Measurements from ENCODE around the gene RIPOR3. TPM values are rescaled to one million over a fixed set of nuclear protein-coding genes. Genes with fewer than 3 reads are reported as not detected.
"Not testable (repeated sequence)": the region's sequence is repeated elsewhere in the genome, so short reads cannot be mapped to it uniquely, and the experiment has no call there.

The RIPOR3 gene
- total RNA-seq, 1 experiment from 2014 or later = 1.1 TPM

DNA sequence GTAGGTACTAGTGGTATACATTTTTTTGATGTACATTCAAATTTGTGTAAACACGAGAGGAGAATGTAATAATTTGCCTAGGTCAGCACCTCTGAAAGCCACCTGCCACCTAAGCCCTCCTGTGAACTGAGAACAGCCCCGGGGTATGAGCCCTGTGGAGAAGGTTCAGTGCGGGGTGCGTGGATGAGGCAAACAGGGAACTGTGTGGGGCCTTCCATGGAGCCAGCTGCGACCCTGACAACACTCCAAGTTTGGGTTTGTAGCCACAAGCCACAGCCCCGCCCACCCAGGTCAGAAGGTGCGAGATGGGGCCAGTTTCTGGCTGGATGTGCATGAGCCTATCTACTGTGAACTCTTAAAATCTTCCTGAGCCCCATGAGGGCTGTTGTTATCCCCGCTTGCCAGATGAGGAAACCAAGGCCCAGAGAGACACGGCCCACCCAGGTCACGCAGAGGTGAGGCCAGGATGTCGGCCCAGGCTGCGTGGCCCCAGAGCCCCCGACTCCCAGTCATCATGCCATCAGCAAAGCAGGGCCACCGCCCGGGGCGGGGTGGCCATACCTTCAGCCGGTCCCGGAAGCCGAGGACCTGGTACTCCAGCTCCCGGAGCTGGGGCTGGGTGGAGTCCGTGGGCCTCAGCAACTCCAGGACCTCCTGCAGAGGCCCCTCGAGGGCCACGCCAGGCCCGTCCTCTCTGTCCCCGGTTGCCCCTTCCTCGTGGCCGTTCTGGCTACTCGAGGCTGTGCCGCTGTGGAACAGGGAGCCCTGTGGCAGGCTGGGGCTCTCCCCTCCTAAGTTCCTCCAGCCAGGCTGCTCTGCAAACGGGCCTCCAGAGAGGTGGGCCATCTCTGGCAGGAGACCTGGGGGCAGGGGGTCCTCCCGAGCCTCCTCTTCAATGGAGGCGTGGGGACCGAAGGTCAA is 89.6 kb downstream of the RIPOR3 start:
- no peak overlapping the region for H3K4me3 ChIP-seq (ENCODE audit: insufficient read depth, low read depth, low read length)
- no peaks in the 10 kb centered on the region for H3K36me3 ChIP-seq (replicated peaks; ENCODE audit: control insufficient read depth, insufficient read depth, low read length)
- DNase-seq = peak; percentile 66
- no peaks in the 10 kb centered on the region for H3K27me3 ChIP-seq (ENCODE audit: control insufficient read depth, insufficient read depth, low read length)

DNA sequence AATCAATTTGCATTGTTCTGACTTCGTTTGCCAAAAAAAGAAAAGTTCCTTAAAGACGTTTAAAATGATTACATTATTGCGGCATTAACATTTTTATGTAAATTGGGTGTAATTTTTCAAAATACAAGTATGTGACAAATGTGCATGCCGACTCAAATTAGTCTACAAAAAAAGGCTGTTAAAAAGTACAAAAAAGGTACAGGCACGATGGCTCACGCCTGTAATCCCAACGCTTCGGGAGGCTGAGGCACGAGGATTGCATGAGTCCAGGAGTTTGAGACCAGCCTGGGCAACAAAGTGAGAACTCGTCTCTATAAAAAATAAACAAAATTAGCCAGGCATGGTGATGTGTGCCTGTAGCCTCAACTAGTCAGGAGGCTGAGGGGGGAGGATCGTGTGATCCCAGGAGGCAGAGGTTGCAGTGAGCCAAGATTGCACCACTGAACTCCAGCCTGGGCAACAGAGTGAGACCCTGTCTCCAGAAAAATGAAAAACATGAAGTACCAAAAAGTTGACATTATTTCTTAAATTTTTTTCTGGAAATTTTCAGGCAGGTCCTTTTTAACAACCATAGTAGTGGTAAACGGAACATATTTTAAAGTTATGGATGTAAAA is 91.0 kb downstream of the RIPOR3 start:
- no peak for DNase-seq
- H3K4me3 ChIP-seq (ENCODE audit: insufficient read depth, low read depth, low read length) = no peak overlapping the region
- H3K36me3 ChIP-seq (replicated peaks; ENCODE audit: control insufficient read depth, insufficient read depth, low read length) = no peaks in the 10 kb centered on the region

DNA sequence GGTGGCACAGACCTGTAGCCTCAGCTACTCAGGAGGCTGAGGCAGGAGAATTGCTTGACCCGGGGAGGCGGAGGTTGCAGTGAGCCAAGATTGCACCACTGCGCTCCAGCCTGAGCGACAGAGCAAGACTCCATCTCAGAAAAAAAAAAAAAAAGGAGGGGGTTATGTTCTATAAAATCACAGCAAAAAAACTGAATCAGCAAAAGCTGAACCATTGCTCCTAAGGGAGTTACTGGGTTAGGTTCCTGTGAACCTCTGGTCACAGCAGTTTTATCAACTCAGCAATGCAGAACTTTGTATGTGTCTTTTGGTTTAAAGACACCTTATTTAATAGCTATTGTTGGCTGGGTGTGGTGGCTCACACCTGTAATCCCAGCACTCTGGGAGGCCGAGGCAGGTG is 92.6 kb downstream of the RIPOR3 start:
- DNase-seq; H3K36me3 ChIP-seq (replicated peaks; ENCODE audit: control insufficient read depth, insufficient read depth, low read length); H3K27me3 ChIP-seq (ENCODE audit: control insufficient read depth, insufficient read depth, low read length); H3K4me3 ChIP-seq (ENCODE audit: insufficient read depth, low read depth, low read length): not testable (repeated sequence)

More for the DNA sequence above, 91.0 kb downstream of the RIPOR3 start:
- H3K27me3 ChIP-seq (ENCODE audit: control insufficient read depth, insufficient read depth, low read length) = no peaks in the 10 kb centered on the region

DNA sequence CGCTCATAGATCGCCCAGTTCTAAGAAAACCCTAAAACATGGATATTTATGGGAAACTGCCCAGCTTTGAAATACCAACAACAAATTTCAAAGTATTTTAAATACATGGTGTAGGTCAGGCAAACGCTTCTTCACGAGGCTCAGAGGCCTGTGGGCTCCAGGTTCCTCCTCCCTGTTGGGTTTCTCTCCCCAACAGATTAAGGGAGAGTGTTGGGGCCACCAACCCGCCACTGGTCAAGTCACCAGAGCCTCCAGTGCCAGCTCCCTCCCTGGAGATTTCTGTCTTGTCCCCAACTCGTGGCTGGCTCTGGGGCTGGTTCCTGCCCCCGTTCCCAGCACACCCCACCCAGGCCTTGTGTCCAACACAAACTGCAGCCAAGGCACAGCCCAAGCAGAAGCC is 93.3 kb downstream of the RIPOR3 start:
- Histone ChIP-seq H3K4me3 (ENCODE audit: insufficient read depth, low read depth, low read length) (no peak overlapping the region), H3K36me3 (replicated peaks; ENCODE audit: control insufficient read depth, insufficient read depth, low read length) (no peaks in the 10 kb centered on the region), H3K27me3 (ENCODE audit: control insufficient read depth, insufficient read depth, low read length) (no peaks in the 10 kb centered on the region)
- DNase-seq = no peak

DNA sequence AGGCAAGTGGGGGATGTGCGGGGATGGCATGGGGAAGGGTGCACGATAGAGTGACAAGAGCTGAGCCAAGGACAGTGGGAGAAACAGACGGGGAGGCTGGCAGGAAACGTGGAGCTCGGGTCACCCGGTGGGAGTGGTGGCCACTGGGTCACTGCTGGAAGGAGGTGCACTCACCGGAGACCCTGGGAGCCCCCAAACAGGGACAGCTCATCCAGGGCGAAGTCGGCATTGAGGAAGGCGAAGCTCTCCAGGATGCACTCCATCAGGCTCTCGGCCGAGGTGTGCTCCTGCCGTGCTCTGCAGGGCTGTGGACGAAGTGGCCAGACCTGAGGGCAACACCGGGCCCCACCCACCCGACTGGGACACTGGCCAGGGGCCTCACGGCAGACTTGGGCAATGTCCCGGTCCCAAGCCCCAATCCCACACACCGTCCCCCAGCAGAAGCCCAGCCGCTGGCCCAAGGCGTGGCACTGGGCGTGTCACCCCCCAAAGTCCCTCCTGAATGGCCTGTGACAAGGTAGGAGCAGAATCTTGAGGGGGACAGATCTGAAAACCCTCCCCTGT is 93.9 kb downstream of the RIPOR3 start:
- Histone ChIP-seq H3K27me3 (ENCODE audit: control insufficient read depth, insufficient read depth, low read length) (no peaks in the 10 kb centered on the region), H3K36me3 (replicated peaks; ENCODE audit: control insufficient read depth, insufficient read depth, low read length) (no peaks in the 10 kb centered on the region), H3K4me3 (ENCODE audit: insufficient read depth, low read depth, low read length) (no peak overlapping the region)
- no peak for DNase-seq

DNA sequence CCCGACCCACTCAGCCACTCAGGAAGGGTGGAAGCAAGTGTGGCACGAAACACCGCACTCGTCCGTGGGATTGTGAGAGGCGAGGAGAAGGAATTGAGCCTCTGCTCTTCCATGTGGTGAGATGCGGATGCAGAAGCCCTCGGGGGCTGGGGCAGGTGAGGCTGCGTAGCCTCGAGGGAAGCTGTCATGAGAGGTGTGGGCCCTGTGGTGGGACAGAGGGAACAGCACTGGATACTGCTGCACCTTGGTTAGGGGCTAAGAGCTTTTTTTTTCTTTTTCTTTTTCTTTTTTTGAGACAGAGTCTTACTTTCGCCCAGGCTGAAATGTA is 94.7 kb downstream of the RIPOR3 start:
- peak; percentile 46 for DNase-seq
- H3K27me3 ChIP-seq (ENCODE audit: control insufficient read depth, insufficient read depth, low read length) = no peaks in the 10 kb centered on the region

DNA sequence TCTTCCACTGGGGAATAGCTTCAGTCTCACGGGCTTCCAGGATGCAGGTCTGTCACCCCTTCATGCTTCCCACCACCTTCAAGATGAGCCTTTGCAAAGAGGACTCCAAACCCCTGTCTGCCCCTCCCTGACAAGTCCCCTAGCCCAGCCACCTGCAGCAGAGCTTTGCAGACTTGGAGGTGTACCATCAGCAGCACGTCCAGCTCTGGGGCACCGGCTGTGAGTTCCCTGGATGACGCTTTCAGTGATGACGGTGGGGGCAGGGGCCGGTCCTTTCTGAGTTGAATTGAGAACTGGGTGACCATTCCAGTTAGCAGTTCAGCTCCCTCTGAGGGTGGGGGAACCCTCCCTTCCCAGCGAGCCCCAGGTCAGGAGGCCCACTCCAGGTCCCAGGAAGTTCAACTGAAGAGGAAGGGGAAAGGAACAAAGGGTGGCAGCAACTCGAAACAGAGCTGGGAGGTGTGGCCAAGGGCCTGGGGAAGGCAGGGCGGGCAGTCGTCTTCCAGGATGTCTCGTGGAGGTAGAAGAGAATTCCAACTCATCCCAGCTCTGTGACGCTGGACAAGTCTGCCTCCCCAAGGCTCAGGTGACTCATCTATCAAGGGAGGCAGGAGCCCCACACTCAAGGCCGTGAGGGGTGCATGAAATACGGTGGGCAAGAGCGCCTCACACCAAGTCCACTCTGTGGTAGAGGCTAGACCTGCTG is 95.2 kb downstream of the RIPOR3 start:
- Histone ChIP-seq H3K27me3 (ENCODE audit: control insufficient read depth, insufficient read depth, low read length) (no peaks in the 10 kb centered on the region), H3K36me3 (replicated peaks; ENCODE audit: control insufficient read depth, insufficient read depth, low read length) (peaks cover 2% of the 10 kb centered on the region; the same call in 1 of the 2 replicates), H3K4me3 (ENCODE audit: insufficient read depth, low read depth, low read length) (no peak overlapping the region)
- peak; percentile 67 for DNase-seq

More for the DNA sequence above, 94.7 kb downstream of the RIPOR3 start:
- no peak overlapping the region for H3K4me3 ChIP-seq (ENCODE audit: insufficient read depth, low read depth, low read length)
- peaks cover 2% of the 10 kb centered on the region; the same call in 1 of the 2 replicates for H3K36me3 ChIP-seq (replicated peaks; ENCODE audit: control insufficient read depth, insufficient read depth, low read length)

DNA sequence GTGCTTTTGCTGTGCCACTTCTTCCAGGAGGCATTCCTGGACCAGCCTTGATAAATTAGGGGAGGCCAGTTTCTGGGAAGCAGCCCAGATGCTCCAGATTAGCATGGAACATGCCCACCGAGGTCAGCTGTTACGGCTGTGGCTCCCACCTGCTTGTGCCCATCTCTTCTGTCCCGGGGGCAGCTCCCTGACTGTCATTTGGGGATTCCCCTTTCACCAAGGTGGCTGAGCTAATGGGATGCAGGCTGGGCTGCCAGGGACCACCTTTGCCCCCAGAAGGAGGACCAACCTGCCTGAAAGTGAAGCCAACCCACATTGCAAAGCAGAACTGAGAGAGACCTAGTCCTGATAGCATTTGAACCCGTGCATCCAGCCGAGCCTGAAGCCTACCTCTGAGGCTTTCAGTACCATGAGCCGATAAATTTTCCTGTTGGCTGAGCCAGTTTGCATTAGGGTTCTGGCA is 95.9 kb downstream of the RIPOR3 start:
- Histone ChIP-seq H3K36me3 (replicated peaks; ENCODE audit: control insufficient read depth, insufficient read depth, low read length) (peaks cover 2% of the 10 kb centered on the region; the same call in 1 of the 2 replicates), H3K27me3 (ENCODE audit: control insufficient read depth, insufficient read depth, low read length) (no peaks in the 10 kb centered on the region)
- peak; percentile 44 for DNase-seq

DNA sequence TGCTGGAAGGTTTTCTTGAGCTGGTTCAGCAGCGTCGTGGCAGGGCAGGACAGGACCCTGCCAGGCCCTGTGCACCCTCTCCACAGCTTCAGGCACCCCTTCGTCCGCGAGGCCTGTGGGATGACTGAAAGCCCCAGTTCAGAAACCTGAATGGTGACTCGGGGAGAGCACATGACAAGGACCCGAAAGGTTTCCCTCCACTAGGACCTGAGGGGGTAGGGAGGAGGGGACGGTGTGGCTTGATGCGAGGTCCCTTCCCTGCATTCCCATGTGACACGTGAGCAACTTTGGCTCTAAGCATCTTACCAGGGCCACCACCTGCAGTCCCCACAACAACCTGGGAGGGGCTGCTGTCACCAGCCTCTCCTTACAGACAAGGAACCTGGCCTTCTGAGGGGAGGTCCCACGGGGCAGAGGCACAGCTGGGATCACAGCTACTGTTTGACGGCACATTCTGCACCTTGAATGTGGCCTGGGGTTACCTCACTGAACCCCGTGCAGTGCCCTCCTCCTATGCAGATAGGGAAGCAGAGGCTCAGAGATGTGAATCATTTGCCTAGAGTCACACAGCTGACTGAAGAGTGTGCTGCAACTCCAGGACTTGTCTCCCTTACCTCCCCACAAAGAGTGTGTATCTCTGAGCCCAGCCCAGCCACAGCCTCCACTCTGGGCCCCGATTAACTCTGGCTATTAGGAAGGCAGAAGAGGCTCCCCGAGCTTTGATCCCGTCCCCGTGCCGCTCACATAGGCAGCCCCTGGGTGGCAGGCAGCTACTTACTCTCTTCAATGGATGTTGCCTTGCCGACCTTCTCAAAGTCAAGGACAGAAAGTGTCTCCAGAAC is 96.5 kb downstream of the RIPOR3 start:
- DNase-seq = peak; percentile 76
- Histone ChIP-seq H3K36me3 (replicated peaks; ENCODE audit: control insufficient read depth, insufficient read depth, low read length) (peaks cover 2% of the 10 kb centered on the region; the same call in 1 of the 2 replicates), H3K27me3 (ENCODE audit: control insufficient read depth, insufficient read depth, low read length) (no peaks in the 10 kb centered on the region), H3K4me3 (ENCODE audit: insufficient read depth, low read depth, low read length) (no peak overlapping the region)

More for the DNA sequence above, 95.9 kb downstream of the RIPOR3 start:
- no peak overlapping the region for H3K4me3 ChIP-seq (ENCODE audit: insufficient read depth, low read depth, low read length)

DNA sequence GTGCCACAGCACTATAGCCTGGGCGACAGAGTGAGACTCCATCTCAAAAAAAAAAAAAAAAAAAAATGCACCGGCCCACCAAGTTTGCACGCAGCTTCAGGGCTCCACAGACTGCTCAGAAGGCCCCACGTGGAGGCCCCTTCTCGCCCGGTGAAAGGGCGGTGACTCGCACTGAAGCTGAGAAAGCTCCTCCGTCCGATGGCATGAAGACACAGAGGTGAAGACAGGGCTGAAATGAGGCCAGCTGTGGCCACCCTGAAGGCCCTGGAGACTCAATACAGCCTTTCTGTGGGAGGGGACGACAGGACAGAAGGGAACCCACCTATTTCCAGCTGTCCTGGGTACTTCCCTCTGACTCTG is 97.1 kb downstream of the RIPOR3 start:
- no peaks in the 10 kb centered on the region for H3K27me3 ChIP-seq (ENCODE audit: control insufficient read depth, insufficient read depth, low read length)
- peaks cover 2% of the 10 kb centered on the region; the same call in 1 of the 2 replicates for H3K36me3 ChIP-seq (replicated peaks; ENCODE audit: control insufficient read depth, insufficient read depth, low read length)
- peak; percentile 52 for DNase-seq
- no peak overlapping the region for H3K4me3 ChIP-seq (ENCODE audit: insufficient read depth, low read depth, low read length)

DNA sequence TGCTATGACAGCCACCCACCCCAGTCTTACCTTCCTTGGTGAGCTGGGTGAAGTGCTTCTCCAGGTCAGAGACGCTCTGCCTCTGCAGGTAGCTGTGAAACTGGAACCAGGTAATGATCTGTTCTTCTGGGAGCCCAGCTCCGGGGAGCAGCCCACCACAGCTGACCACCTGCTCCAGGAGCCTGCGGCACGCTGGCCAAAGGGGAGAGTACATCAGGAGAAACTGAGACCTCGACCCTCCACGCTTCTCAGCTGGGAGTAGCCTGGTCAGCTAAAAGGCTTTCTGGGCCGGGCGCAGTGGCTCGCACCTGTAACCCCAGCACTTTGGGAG is 98.4 kb downstream of the RIPOR3 start:
- Histone ChIP-seq H3K4me3 (ENCODE audit: insufficient read depth, low read depth, low read length) (no peak overlapping the region), H3K27me3 (ENCODE audit: control insufficient read depth, insufficient read depth, low read length) (no peaks in the 10 kb centered on the region), H3K36me3 (replicated peaks; ENCODE audit: control insufficient read depth, insufficient read depth, low read length) (peaks cover 2% of the 10 kb centered on the region)
- peak; percentile 42 for DNase-seq

DNA sequence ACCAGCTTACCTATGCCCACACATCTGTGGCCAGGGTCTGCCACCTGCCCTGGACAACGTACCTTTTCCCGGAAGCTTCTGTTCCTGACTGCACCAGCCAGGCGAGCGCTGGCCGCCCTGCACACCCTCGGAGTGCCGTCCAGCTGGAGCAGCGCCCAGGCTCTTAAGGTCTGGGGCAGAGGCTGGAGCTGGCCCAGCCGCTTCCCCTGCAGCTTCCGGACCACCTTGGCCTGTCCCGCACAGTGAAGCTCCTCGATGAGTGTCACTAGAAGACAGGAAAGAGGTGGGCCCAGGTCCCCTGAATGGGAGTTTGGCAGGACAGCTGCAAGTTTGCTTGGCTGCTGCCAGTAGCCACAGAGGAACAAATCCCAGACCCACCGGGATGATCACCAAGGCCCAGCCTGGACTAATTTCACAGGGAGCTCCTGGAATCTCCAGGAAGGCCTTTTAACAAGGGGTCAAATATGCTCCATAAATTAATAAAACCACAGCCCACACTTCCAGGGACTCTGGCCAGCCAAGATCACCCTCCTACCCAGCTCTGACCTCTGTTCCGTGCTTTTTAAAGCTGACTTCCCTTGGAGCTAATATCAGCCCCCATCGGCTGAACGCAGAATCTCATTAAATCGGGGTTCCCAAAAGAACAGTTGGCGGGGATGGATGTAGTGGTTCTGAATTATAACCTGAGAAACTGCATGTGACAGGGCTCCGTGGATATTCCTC is 98.9 kb downstream of the RIPOR3 start:
- DNase-seq = peak; percentile 48

DNA sequence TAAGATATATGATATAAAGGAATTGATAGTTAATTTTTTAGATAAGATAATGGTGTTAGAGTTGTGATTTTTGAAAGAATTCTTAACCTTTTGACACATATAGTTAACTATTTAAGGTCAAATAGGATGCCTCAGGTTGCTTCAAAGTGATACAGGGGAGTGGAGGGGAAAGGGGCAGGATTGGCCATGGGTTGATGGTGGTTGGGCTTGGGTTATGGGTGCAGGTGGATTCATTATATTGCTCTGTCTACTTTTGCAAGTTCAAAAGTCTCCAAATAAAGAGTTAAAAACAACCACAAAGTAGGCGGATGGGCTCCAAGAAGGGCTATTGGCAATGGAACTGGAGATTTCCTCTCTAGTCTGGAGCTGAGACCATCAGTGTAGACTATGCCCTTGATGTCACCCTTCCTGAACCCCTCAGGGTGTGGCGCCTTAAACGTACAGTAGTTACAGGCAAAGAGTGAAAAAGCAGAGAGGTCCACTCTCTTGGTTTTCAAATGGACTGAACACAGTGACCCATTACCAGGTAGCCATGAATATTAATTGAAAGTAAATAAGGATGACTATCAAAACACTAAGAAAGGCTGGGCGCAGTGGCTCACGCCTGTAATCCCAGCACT is 100.0 kb downstream of the RIPOR3 start:
- Histone ChIP-seq H3K36me3 (replicated peaks; ENCODE audit: control insufficient read depth, insufficient read depth, low read length) (peaks cover 2% of the 10 kb centered on the region), H3K4me3 (ENCODE audit: insufficient read depth, low read depth, low read length) (no peak overlapping the region), H3K27me3 (ENCODE audit: control insufficient read depth, insufficient read depth, low read length) (no peaks in the 10 kb centered on the region)
- DNase-seq = no peak

More for the DNA sequence above, 98.9 kb downstream of the RIPOR3 start:
- H3K4me3 ChIP-seq (ENCODE audit: insufficient read depth, low read depth, low read length) = no peak overlapping the region
- H3K27me3 ChIP-seq (ENCODE audit: control insufficient read depth, insufficient read depth, low read length) = no peaks in the 10 kb centered on the region
- H3K36me3 ChIP-seq (replicated peaks; ENCODE audit: control insufficient read depth, insufficient read depth, low read length) = peaks cover 2% of the 10 kb centered on the region

Data from H7 (cell line).